Stimulated activated CD8-positive, alpha-beta memory T cell treated with anti-CD3 and anti-CD28 coated beads, Interleukin-4, amount 100 ng/mL, for 4 hours (primary cell): ENCODE measurements around the gene TEX19.

Experiments
- DNase-seq, 2 donors: peaks; one replicate each; pipeline ENCODE4 v3.0.0-alpha.2; 2020; ENCODE audit warnings: low read depth in 2 of 2, low spot score in 1 of 2

The TEX19 gene

DNA sequence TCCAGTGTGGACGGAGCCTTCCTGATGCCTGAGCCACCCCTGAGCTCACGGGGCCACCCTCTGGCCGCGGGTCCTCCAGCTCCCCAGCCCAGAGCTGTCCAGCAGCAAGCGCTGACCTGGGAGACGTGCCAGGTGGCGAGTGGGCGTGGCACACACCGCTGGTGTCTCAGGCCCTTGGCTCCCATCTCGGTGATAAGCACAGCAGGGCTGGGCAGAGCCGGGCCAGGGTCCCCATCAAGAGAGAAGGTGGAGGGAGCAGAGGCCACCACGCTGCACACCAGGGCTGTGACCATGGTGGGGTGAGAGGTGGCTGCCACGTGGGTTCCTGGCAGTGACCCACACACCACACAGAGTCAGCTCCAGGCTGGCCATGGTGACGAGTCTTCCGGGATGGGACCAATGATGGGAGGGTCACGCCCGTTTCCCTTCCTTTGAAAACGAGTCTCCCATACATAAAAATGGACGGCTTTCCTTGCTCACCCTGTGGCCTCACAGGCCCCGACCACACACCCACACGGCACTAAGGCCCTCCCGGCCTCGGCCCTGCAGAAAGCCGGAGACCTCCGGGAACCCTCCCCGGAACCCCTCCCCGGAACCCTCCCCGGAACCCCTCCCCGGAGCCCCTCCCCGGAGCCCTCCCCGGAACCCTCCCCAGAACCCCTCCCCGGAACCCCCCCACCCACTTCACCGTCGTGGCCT, 29.3 kb downstream of the TEX19 start:
- DNase-seq = no peak

GRCh38 chr17:82388922-82389283, 29.9 kb downstream of the TEX19 start:
- DNase-seq = no peak

- no peak for DNase-seq
Observed at GRCh38 chr17:82389379-82389778, 30.3 kb downstream of the TEX19 start.

DNA sequence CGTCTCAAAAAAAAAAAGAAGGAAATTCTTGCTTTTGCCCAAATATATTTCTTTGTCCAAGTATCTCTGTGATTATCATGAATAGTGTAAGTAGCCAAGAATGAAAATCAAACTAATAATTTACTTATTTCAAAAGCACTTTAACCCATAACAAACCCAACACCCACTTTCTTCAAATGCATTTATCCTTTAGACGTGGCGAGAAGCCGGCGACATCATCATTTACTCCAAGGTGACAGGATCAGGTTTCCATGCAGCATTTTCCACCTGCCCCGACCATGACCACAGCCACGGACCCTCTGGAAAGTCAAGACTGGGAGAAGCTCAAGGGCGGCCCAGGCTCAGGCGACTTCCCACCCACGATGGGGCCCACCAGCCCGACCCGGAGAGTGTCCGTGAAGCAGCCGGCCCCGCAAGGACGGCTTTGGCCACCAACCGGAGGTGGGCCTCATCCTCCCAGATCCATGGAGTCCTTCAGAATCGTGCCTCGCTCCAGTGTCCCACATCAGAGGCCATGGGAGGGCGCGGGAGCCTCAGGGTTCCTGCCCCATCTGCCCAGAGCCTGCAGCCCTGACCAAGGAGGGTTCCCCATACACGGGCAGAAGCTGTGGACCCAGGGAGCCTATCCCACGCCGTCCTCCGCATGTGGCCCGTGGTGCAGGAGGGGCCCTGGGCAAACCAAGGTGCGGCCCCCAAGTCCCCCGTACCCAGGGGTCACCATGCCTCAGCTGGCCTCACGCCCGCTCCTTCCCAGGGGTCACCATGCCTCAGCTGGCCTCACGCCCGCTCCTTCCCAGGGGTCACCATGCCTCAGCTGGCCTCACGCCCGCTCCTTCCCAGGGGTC, 31.2 kb downstream of the TEX19 start:
- DNase-seq = no peak

DNA sequence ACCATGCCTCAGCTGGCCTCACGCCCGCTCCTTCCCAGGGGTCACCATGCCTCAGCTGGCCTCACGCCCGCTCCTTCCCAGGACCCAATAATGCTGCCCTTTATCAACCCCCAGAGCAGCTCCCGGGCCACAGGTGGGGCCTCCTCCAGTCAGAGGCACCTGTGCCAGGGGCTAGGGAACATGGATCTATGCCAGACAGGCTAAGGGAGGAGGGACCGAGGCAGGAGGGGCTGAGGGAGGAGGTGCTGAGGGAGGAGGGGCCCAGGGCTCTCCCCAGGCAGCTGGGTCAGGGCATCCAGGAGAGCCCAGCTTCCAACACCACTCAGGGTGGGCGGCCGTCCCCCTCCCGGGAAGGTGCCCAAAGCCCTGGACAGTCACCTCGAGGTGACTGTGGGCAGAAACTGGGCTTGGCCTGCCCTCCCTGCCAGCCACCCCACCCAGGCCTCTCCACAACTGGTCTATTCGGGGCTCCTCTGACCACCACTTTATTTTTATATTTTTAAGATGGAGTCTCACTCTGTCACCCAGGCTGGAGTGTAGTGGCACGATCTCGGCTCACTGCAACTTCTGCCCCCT, 31.9 kb downstream of the TEX19 start:
- no peak for DNase-seq

DNA sequence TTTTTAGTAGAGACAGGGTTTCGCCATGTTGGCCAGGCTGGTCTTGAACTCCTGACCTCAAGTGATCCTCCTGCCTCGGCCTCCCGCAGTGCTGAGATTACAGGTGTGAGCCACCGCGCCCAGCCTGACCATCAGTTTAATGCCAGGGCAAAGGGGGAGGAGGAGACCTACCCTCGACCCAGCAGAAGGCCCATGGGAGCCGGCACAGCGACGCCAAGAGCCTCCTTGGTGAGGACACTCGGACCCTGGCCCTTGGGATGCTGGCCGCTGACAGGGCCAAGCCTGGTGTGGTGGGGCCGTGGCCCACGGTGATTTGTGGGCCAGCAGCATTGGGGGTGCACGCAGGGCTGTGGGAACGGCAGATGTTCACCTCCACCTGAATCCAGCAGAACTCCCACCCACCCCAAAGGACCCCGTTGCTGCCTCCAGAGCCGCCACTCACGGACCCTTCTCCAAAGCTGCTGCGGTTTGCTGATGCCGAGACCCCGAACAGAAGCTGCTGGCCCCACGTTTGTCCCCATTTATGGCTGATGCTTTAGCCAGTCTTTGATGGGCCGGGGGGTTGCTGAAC, 32.5 kb downstream of the TEX19 start:
- no peak for DNase-seq

GRCh38 chr17:82392209-82392920, 33.3 kb downstream of the TEX19 start:
- DNase-seq = no peak

- DNase-seq = no peak
Observed at GRCh38 chr17:82392941-82393340, 33.9 kb downstream of the TEX19 start.

DNA sequence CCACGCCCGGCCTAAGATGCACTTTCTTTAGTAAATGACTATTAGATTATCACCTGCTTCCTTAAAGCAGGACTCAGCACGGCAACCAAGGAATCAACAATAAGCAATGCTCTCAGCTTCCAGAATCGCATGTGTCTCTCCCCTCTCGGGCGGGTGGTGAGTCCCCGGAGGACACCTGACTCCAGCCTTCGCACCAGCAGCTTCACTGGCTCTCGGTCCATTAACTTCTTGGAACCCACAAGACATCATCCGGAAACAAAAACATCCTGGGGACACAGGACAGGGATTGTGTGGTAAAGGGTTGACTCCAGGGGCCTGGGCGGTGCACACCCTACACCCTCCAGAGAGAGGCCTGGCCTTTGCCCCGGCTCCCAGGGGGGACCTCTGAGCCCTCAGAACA, 35.2 kb downstream of the TEX19 start:
- no peak for DNase-seq

DNA sequence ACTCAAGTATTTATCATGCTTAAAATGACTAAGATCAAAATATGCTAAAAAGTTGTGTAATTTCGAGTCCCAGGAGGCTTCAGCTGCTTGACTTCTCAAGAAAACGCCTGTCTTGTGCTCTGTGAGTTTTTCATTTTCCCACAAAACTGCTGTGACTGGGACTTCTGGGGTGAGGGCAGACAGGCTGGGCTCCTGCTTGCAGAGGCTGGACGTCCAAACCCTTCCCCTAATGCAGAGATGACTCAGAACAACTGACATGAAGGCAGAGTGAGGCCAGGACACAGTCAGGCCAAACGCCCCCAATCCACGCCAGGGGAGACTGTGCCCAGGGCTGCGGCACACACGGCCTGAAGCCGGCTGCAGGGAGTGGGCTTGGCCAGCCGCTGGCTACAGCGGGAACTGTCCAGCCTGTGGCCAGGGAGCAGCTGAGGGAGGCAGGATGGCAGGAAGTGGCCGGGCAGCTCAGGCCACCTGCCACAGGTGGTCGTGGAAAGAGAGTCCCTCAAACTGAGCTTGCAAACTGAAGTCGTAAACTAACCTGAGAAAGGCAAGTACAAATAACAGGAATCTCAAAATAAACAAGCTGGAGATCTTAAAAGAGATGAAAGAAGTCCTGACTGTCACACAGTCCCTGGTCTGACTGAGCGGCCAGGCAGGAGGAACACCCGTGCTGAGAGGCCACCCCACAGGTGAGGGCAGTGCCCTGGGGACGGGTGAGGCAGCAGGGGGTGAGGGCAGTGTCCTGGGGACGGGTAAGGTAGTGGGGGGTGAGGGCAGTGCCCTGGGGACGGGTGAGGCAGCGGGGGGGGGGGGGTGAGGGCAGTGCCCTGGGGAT, 37.8 kb downstream of the TEX19 start:
- DNase-seq = no peak

DNA sequence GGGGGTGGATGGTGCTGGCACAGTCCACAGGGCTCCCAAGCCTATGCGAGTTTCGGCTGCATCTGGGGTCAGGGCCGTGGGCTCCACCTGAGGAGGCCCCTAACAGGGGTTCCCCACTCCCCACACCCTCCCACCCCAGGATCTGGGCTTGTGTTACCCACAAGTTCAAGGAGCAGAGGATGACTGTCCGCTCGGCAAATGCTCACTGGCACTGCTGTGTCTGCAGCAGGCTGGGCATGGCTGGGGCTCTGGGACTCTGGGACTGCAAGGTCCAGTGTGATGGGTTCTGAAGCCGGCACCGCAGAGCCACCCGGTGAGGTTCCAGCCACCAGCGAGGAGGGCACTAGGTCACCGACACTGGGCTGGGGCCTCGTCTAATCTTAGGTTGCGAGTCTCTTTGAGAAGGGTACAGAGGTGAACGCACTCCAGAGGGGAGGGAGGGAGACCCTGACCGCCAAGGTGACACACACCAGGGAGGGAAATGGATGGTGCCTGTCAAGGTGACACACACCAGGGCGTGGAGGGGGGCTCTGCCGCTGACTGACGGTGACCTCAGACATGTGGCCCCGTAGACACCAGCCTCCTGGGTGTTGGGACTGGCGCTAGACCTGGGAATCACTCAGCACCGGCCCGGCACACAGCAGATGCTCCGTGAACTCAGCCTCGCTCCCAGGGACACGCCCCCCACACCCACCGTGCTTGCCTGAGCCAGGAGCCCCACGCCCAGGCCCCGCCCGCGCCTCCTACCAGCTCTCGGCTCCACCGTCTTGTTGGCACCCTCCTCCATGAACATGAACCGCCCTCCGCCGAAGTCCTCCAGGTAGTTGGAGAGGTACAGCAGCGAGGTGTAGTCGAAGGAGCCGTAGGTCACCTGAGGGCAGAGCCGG, 38.6 kb downstream of the TEX19 start:
- DNase-seq = no peak

DNA sequence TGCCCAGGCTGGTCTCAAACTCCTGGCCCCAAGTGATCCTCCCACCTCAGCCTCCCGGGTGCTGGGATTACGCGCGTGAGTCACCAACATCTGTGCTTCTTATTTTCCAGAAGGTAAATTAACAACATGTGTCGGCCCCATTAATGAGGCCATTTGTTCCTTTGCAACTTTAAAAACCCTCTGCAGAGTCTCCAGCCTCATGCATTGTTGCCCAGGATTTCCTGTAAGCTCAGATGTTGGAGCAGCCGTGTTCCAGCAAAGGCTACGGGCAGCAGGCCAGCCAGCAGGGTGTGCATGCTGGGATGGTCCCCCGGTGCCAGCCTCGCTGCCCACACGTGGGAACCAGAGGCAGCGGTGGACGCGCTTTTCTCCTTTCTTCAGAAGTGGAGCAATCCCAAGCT, 40.0 kb downstream of the TEX19 start:
- no peak for DNase-seq

GRCh38 chr17:82399601-82400101, 40.6 kb downstream of the TEX19 start:
- DNase-seq = no peak

GRCh38 chr17:82400206-82400605, 41.2 kb downstream of the TEX19 start:
- DNase-seq = no peak

DNA sequence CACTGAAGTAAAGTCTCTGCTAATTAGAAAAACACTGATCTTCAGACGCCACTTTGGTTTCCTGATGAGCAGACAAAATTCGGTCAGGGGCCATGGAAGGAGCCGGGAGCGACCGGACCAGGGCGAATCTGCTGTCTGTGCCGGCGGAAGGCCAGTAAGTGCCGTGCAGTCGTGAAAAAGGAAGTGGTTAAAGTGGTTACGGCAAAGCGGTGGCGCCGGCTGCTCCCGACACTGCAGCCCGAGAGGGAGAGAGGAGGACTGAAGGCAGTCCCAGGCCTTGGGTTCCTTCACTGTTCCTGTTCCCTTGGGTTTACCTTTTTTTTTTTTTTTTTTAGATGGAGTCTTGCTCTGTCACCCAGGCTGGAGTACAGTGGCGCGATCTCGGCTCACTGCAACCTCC, 41.8 kb downstream of the TEX19 start:
- peak in 1 of 2 donors; percentile 26 for DNase-seq

DNA sequence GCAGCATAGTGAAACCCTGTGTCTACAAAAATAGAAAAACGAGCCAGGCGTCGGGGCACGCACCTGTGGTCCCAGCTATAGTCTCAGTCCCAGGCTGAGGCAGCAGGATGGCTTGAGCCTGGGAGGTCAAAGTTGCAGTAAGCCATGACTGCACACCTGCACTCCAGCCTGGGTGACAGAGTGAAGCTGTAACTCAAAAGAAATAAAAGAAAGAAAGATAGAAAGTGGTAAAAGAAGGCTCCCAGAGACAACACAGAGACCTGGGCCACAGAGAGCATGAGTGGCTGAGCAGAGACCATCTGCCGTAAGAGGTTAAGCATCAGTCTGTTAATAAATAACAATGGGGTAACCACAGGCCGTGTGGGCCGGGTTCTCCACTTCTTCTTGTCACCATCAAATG, 43.8 kb downstream of the TEX19 start:
- DNase-seq = no peak

DNA sequence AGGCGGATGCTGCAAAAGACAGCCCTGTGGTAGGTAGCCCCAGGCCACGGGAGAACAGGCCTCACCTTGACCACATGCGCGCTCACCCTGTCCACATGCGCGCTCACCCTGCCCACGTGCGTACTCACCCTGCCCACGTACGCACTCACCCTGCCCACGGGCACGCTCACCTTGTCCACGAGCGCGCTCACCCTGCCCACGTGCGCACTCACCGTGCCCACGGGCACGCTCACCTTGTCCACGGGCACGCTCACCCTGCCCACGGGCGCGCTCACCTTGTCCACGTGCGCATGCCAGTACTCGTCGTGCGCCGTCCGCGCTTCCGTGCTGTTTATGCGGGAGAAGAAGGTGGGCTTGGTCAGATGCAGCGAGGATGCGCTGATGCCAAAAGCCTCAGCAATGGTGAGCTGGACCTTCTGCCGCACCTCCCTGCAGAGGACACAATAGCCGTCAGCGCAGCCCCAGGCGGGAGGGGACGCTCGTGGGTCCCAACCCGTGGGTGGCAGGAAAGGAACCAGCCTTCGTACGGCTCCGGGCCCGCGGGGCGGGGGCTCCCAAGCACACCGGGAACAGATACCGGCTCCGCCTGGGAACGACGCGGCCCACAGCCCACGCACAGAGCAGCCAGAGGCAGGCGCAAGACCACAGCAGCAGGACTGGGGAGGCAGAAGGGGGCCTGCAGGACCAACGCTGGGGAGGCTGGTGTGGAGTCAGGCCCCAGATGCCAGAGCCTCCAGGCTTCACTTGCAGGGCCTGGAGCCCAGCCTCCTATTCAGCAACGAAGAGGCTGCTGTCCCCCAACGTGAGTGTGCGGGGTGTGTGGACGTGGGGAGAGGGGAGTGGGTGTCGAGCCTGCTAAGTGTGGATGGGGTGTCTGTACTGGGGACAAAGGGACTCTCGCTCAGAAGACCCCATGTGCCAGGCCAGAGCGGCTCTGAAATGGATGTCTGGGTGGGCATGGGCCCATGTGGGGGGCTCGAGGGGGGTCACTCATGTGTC, 44.9 kb downstream of the TEX19 start:
- DNase-seq = no peak

DNA sequence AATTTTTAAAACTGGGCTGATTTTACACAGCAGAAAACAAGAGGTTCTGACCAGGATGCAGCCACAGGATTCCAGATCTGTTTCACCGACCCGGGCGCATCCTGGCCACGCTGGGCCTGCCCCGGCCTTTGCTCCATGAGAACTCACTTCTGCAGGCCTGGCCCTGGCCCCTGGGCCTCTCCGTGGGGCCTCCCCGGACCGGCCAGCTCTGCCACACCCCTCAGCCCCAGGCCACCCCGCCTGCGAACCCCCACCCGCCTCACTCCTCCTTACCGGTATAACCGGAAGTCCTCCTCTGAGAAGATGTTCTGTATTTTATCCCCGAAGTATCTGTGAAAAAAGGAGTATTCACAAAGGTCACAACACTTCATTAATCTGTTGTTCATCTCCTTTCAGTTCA, 46.0 kb downstream of the TEX19 start:
- no peak for DNase-seq
